H1 (cell line): Measurements from ENCODE around the gene SNED1. TPM values are rescaled to one million over a fixed set of nuclear protein-coding genes. Genes with fewer than 3 reads are reported as not detected.

ENCODE experiments used
- CTCF ChIA-PET: fragments of 300-600 bp; sonication (Branson Sonifier 250); formaldehyde crosslinking; loops from one replicate; lab custom pipeline; 2021; ENCODE audit not compliant: partially characterized antibody; lab: Charles Lee
- POLR2A ChIA-PET: fragments of 300-600 bp; sonication (Branson Sonifier 250); formaldehyde crosslinking; loops from one replicate; lab custom pipeline; 2021; ENCODE audit warnings: inconsistent platforms; ENCODE audit not compliant: partially characterized antibody; lab: Charles Lee
- DNase-seq, 2 experiments: peaks; one replicate each; pipeline versions ENCODE4 v3.0.0 to v3.0.0-alpha.2; 2010 to 2022; ENCODE audit warnings: low spot score in 2 of 2, low read depth in 1 of 2, mixed read lengths in 1 of 2
- FAIRE-seq: peaks from 2 replicates; lab custom pipeline; 2011; peaks lifted over from hg19 to GRCh38; lab: Jason Lieb, UNC
- H2AFZ ChIP-seq: 2 replicates; pipeline ENCODE4 v1.8.1; 2012; ENCODE audit warnings: low read length, inconsistent platforms
- H2AK5ac ChIP-seq: 2 replicates; pipeline ENCODE4 v1.6.1; 2013; ENCODE audit warnings: low read depth, low read length
- H2BK120ac ChIP-seq: replicated peaks from 2 replicates; pipeline ENCODE3; 2013; ENCODE audit warnings: low read depth, low read length, inconsistent platforms
- H2BK12ac ChIP-seq: 2 replicates; pipeline ENCODE4 v1.6.1; 2013; ENCODE audit warnings: low read depth, low read length
- H2BK15ac ChIP-seq: 2 replicates; pipeline ENCODE4 v1.6.1; 2013; ENCODE audit warnings: low read length
- H2BK20ac ChIP-seq: 2 replicates; pipeline ENCODE4 v1.6.1; 2013; ENCODE audit warnings: low read length
- H2BK5ac ChIP-seq: 2 replicates; pipeline ENCODE4 v1.6.1; 2013; ENCODE audit warnings: low read depth, low read length
- H3K14ac ChIP-seq: 2 replicates; pipeline ENCODE4 v1.6.1; 2013; ENCODE audit warnings: inconsistent platforms; ENCODE audit not compliant: insufficient read length
- H3K18ac ChIP-seq: 2 replicates; pipeline ENCODE4 v1.6.1; 2013; ENCODE audit warnings: low read length; ENCODE audit errors: extremely low read depth
- H3K23ac ChIP-seq: 2 replicates; pipeline ENCODE4 v1.6.1; 2013; ENCODE audit warnings: inconsistent platforms; ENCODE audit not compliant: insufficient read length
- H3K23me2 ChIP-seq: 2 replicates; pipeline ENCODE4 v1.6.1; 2013; ENCODE audit warnings: low read depth, low read length
- H3K27ac ChIP-seq: 2 replicates; pipeline ENCODE4 v1.6.1; 2011; ENCODE audit warnings: low read depth, low read length, inconsistent platforms
- H3K27me3 ChIP-seq, 4 experiments: replicated peaks in 1 of 4; 1 replicate in 1 of 4; 2 replicates in 3 of 4; pipeline versions ENCODE4 v1.6.1 to v1.8.1; 2011 to 2013; ENCODE audit warnings: low read length in 3 of 4, mild to moderate bottlenecking in 3 of 4, inconsistent platforms in 2 of 4, mixed read lengths in 2 of 4, moderate library complexity in 1 of 4; ENCODE audit not compliant: control insufficient read depth in 3 of 4, insufficient read depth in 3 of 4; ENCODE audit errors: extremely low read depth in 1 of 4
- H3K36me3 ChIP-seq, 4 experiments: 2 replicates each; pipeline versions ENCODE4 v1.6.1 to v1.8.1; 2011 to 2013; ENCODE audit warnings: mild to moderate bottlenecking in 4 of 4, low read length in 3 of 4, moderate library complexity in 2 of 4, control low read depth in 1 of 4, inconsistent platforms in 1 of 4; ENCODE audit not compliant: insufficient read depth in 4 of 4, control insufficient read depth in 2 of 4
- H3K4ac ChIP-seq: replicated peaks from 2 replicates; pipeline ENCODE3; 2013; ENCODE audit warnings: low read length, low read depth, mixed read lengths, inconsistent platforms; ENCODE audit not compliant: insufficient read length
- H3K4me1 ChIP-seq, 4 experiments: replicated peaks in 1 of 4; 1 replicate in 1 of 4; 2 replicates in 3 of 4; pipeline versions ENCODE4 v1.6.1 to v1.8.1; 2011 to 2013; ENCODE audit warnings: low read length in 3 of 4, inconsistent platforms in 2 of 4, mixed read lengths in 1 of 4; ENCODE audit not compliant: insufficient read depth in 4 of 4, control insufficient read depth in 3 of 4
- H3K4me2 ChIP-seq, 2 experiments: 2 replicates each; pipeline versions ENCODE4 v1.6.1 to v1.8.1; 2011 to 2013; ENCODE audit warnings: low read depth in 2 of 2, low read length in 2 of 2, control low read depth in 1 of 2, inconsistent platforms in 1 of 2, mild to moderate bottlenecking in 1 of 2; ENCODE audit not compliant: insufficient read depth in 1 of 2
- H3K4me3 ChIP-seq, 4 experiments: fragments of 200-600, 300-600 bp in 1 of 4; sonication (generic), shearing (Covaris generic), sonication (Bioruptor Twin) in 1 of 4; 2 replicates each; pipeline versions ENCODE4 v1.5.1 to v1.8.1; 2011 to 2016; ENCODE audit warnings: low read length in 4 of 4, low read depth in 3 of 4, control low read depth in 2 of 4, inconsistent platforms in 2 of 4, mild to moderate bottlenecking in 2 of 4, mixed read lengths in 1 of 4, moderate library complexity in 1 of 4; ENCODE audit not compliant: insufficient read depth in 2 of 4; ENCODE audit errors: extremely low read depth in 1 of 4
- H3K56ac ChIP-seq: replicated peaks from 2 replicates; pipeline ENCODE3; 2013; ENCODE audit warnings: low read depth, mild to moderate bottlenecking, mixed read lengths, low read length, inconsistent platforms; ENCODE audit not compliant: insufficient read length
- H3K79me1 ChIP-seq: 2 replicates; pipeline ENCODE4 v1.6.1; 2013; ENCODE audit warnings: low read depth, low read length, control low read depth
- H3K79me2 ChIP-seq, 2 experiments: 2 replicates each; pipeline versions ENCODE4 v1.6.1 to v1.8.1; 2012 to 2013; ENCODE audit warnings: low read length in 2 of 2, mild to moderate bottlenecking in 2 of 2, inconsistent platforms in 1 of 2; ENCODE audit not compliant: insufficient read depth in 2 of 2, control insufficient read depth in 1 of 2
- H3K9ac ChIP-seq, 4 experiments: replicated peaks in 1 of 4; 1 replicate in 1 of 4; 2 replicates in 3 of 4; pipeline versions ENCODE4 v1.6.1 to v1.8.1; 2011 to 2013; ENCODE audit warnings: low read depth in 3 of 4, low read length in 3 of 4, control low read depth in 2 of 4, mild to moderate bottlenecking in 2 of 4, moderate library complexity in 2 of 4, inconsistent platforms in 1 of 4; ENCODE audit errors: extremely low read depth in 1 of 4
- H3K9me3 ChIP-seq, 2 experiments: 2 replicates each; pipeline versions ENCODE4 v1.6.1 to v1.8.1; 2012 to 2013; ENCODE audit warnings: mild to moderate bottlenecking in 2 of 2, moderate library complexity in 2 of 2, control low read depth in 1 of 2, inconsistent platforms in 1 of 2, low read depth in 1 of 2, low read length in 1 of 2, mixed read lengths in 1 of 2; ENCODE audit not compliant: insufficient read depth in 2 of 2
- H4K20me1 ChIP-seq, 2 experiments: replicated peaks in 1 of 2; 2 replicates each; pipeline versions ENCODE3 to v1.8.1; 2011 to 2013; ENCODE audit warnings: inconsistent platforms in 2 of 2, low read length in 2 of 2, mild to moderate bottlenecking in 1 of 2; ENCODE audit not compliant: insufficient read depth in 2 of 2, control insufficient read depth in 1 of 2
- H4K5ac ChIP-seq: 2 replicates; pipeline ENCODE4 v1.6.1; 2013; ENCODE audit warnings: low read length, low read depth, mixed read lengths, inconsistent platforms; ENCODE audit not compliant: insufficient read length
- H4K8ac ChIP-seq: 2 replicates; pipeline ENCODE4 v1.8.0; 2013; ENCODE audit warnings: mild to moderate bottlenecking, moderate library complexity, low read length, inconsistent platforms; ENCODE audit not compliant: insufficient read depth; ENCODE audit errors: extremely low read depth
- H4K91ac ChIP-seq: replicated peaks from 2 replicates; pipeline ENCODE3; 2013; ENCODE audit warnings: low read length, mixed read lengths, inconsistent platforms; ENCODE audit not compliant: insufficient read length
- EGR1 ChIP-seq: IDR thresholded peaks from 2 replicates; pipeline ENCODE4 v1.6.1; 2011; ENCODE audit warnings: low read depth, low read length, borderline replicate concordance
- EZH2 ChIP-seq: fragments of 200-600 bp; sonication (generic); IDR thresholded peaks from 2 replicates; pipeline ENCODE4 v1.7.1; 2012; ENCODE audit warnings: low read depth, mild to moderate bottlenecking, moderate library complexity, low read length, inconsistent platforms; ENCODE audit not compliant: severe bottlenecking
- KDM1A ChIP-seq: fragments of 200-600, 300-600 bp; sonication (generic); IDR thresholded peaks from 2 replicates; pipeline ENCODE4 v1.7.1; 2016; ENCODE audit warnings: mild to moderate bottlenecking, low read length, borderline replicate concordance
- KDM5A ChIP-seq: fragments of 200-600 bp; IDR thresholded peaks from 2 replicates; pipeline ENCODE4 v1.7.1; 2012; ENCODE audit warnings: mild to moderate bottlenecking, low read length, inconsistent platforms, mixed read lengths
- PHF8 ChIP-seq: fragments of 200-600 bp; sonication (generic); conservative IDR thresholded peaks from 2 replicates; pipeline ENCODE4 v1.7.1; 2012; ENCODE audit warnings: low read depth, mild to moderate bottlenecking, inconsistent platforms, low read length, moderate library complexity
- RBBP5 ChIP-seq: IDR thresholded peaks from 2 replicates; pipeline ENCODE4 v1.7.1; 2012; ENCODE audit warnings: low read depth, mild to moderate bottlenecking, inconsistent platforms, low read length, moderate library complexity, borderline replicate concordance
- RNF2 ChIP-seq: fragments of 200-900, 300-1000 bp; sonication (generic); IDR thresholded peaks from 2 replicates; pipeline ENCODE4 v1.7.1; 2016; ENCODE audit warnings: borderline replicate concordance, low read depth, mild to moderate bottlenecking, antibody characterized with exemption, low read length; ENCODE audit not compliant: poor library complexity, severe bottlenecking; ENCODE audit errors: missing control alignments
- SIRT6 ChIP-seq: IDR thresholded peaks from one replicate; pipeline ENCODE4 v1.7.1; 2012; ENCODE audit warnings: low read length, inconsistent platforms
- TAF7 ChIP-seq: optimal IDR thresholded peaks from 2 replicates; pipeline ENCODE3; 2011; ENCODE audit warnings: low read depth, mild to moderate bottlenecking, inconsistent platforms, low read length, moderate library complexity, borderline replicate concordance
- WGBS, 2 experiments: shearing (Covaris generic) in 1 of 2; methylation state at CpG; one replicate each; pipeline versions ENCODE4 v1.1.6 to v1.1.7; 2013 to 2015; ENCODE audit warnings: low lambda C conversion rate in 2 of 2, mixed read lengths in 2 of 2, inconsistent platforms in 1 of 2, low coverage in 1 of 2, missing lambda C conversion rate in 1 of 2; ENCODE audit not compliant: insufficient replicate concordance in 2 of 2, insufficient coverage in 1 of 2, insufficient read length in 1 of 2; ENCODE audit errors: extremely low coverage in 1 of 2, missing lambda C conversion rate in 1 of 2; 5-methylcytosine and 5-hydroxymethylcytosine counted together
- polyA plus RNA-seq, 7 experiments: library from polyadenylated mRNA; depleted of rRNA in 3 of 7; stranded (reverse) in 5 of 7; unstranded in 2 of 7; fragments of >200 nt in 5 of 7; fragments of 200-250 nt in 2 of 7; gene quantifications; 1 replicate in 5 of 7; 2 replicates in 1 of 7; 4 replicates in 1 of 7; pipeline versions ENCODE4 v1.2.1 to v1.2.3, GENCODE V29; 2011 to 2013; ENCODE audit warnings: missing spikeins in 2 of 7, mixed read lengths in 2 of 7
- total RNA-seq: library from RNA; stranded (reverse); fragmentation: NEBNext Ultra II Directional; extraction: Animal tissue kit (Norgen Biotek cat#: 25700); gene quantifications from 2 replicates; pipeline ENCODE4 v1.2.1, GENCODE V29; 2021
- TF ChIP-seq, protein P1 (sequence below): IDR thresholded peaks from 2 replicates; pipeline ENCODE4 v1.6.1; 2012; ENCODE audit warnings: inconsistent platforms

SNED1 gene
- total and polyA plus RNA-seq, 2 of the 8 experiments (the other 6 are each of a cell fraction or from before 2014, with no cell fraction given): 1.9 TPM

DNA sequence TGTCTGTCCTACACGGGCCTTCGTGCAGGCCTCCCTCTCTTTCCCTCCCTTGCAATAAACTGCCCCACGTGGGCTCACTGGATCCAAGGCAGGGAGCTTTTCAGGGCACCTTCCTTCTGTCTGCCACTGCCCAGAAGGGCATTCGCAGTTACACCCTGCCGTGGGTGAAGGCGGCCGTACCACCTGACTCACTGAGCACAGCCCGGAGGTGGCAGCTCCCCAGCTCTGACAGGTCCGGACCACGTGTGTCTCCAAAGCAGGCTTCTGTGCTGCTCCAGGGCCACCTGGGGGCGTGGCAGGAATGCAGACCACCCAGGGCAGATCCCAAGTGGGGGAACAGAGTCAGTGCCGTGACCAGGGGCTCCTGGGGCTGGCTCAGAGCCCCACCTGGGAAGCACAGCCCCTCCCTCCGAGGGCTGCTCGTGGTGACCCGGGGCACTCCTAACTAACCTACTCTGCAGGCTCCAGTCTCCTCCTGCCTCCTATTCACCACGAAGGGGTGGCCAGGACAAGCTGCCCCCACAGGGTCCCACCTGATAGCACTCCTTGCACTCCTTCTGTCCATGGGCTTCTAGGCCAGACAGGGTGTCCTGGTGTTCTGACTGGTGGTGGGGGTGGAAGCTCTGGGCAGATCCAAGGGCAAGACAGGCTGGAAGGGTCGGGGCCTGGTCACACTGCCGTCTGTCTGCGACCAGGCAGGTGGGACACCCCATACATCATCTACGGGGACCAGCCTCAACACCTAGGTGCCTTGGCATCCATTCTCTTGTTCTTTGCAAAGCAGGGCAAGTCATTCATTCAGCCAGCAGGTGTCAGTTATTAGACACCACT lies 9.7 kb downstream of the SNED1 start:
- H4K8ac ChIP-seq: no peak overlapping the region
- H3K4me3 ChIP-seq: no peak overlapping the region
- peaks cover 0 to 19% (median 15%) of the 10 kb centered on the region in 4 experiments; a peak in 6 of 7 replicates for H3K4me1 ChIP-seq
- peak overlapping the region; percentile 89 for H3K4ac ChIP-seq
- no peaks in the 10 kb centered on the region for H3K27me3 ChIP-seq
- no peak overlapping the region for H3K18ac ChIP-seq
- ChIA-PET CTCF (interaction anchor here (0.9 to 3.7 kb wide), 4 partner anchors 9 to 97 kb away, joined by 3 to 11 read pairs (median 3); partner anchors contain the start of gene SNED1), POLR2A (interaction anchor here (2.4 kb wide), 1 partner anchor 10 kb away, joined by 9 read pairs; no protein-coding TSS in a partner anchor)
- no peak overlapping the region for H3K23ac ChIP-seq
- DNase-seq (no peak), FAIRE-seq (no peak)
- H3K79me2 ChIP-seq: no peaks in the 10 kb centered on the region
- no peak overlapping the region for H3K27ac ChIP-seq
- H4K5ac ChIP-seq: no peak overlapping the region
- H3K23me2 ChIP-seq: peaks cover 2% of the 10 kb centered on the region; the same call in 1 of the 2 replicates
- H3K79me1 ChIP-seq: no peaks in the 10 kb centered on the region
- peaks cover 11 to 13% of the 10 kb centered on the region in 2 experiments for H3K9me3 ChIP-seq
- H2BK120ac ChIP-seq: no peak overlapping the region
- 82% methylated on average over 17 of the region's 20 CpGs; no CpG with 5 or more reads in 1 of the 2 experiments for WGBS, 2 experiments
- no peaks in the 10 kb centered on the region for H4K20me1 ChIP-seq
- H2BK15ac ChIP-seq: peak overlapping the region; percentile 81; the same call in 1 of the 2 replicates
- H2AK5ac ChIP-seq: no peak overlapping the region
- no peak overlapping the region for H2BK5ac ChIP-seq
- H3K4me2 ChIP-seq: no peak overlapping the region
- H3K14ac ChIP-seq: no peak overlapping the region
- peak overlapping the region; percentile 30 for H4K91ac ChIP-seq
- no peak overlapping the region for H3K56ac ChIP-seq
- H2AFZ ChIP-seq: no peak overlapping the region
- H2BK20ac ChIP-seq: no peak overlapping the region
- H2BK12ac ChIP-seq: peak overlapping the region; percentile 94; the same call in 1 of the 2 replicates
- no peaks in the 10 kb centered on the region for H3K36me3 ChIP-seq
- H3K9ac ChIP-seq: no peak overlapping the region
- TF ChIP-seq TAF7 (no peak), RBBP5 (no peak), KDM1A (no peak), EZH2 (no peak), SIRT6 (no peak), EGR1 (no peak), KDM5A (no peak), RNF2 (no peak), PHF8 (no peak)
- TF ChIP-seq, protein P1, sequence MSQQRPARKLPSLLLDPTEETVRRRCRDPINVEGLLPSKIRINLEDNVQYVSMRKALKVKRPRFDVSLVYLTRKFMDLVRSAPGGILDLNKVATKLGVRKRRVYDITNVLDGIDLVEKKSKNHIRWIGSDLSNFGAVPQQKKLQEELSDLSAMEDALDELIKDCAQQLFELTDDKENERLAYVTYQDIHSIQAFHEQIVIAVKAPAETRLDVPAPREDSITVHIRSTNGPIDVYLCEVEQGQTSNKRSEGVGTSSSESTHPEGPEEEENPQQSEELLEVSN: no peak
